Stimulated activated naive CD8-positive, alpha-beta T cell treated with anti-CD3 and anti-CD28 coated beads, Interleukin-15, Interleukin-2, amounts not matched to agents 100 ng/mL and 50 ng/mL, for 24 hours (primary cell): ENCODE measurements around the gene HOXD13.

ENCODE experiments used
- H3K27ac Mint-ChIP-seq: one replicate; pipeline ENCODE4 v1.8.0; 2021; ENCODE audit warnings: mild to moderate bottlenecking, mixed read lengths
- H3K27me3 Mint-ChIP-seq: one replicate; pipeline ENCODE4 v1.8.0; 2021; ENCODE audit warnings: mixed read lengths
- H3K36me3 Mint-ChIP-seq: one replicate; pipeline ENCODE4 v1.8.0; 2021; ENCODE audit warnings: low read depth, mixed read lengths
- H3K4me1 Mint-ChIP-seq: one replicate; pipeline ENCODE4 v1.8.0; 2021; ENCODE audit warnings: low read depth, mixed read lengths
- H3K4me3 Mint-ChIP-seq: one replicate; pipeline ENCODE4 v1.8.0; 2021; ENCODE audit warnings: mild to moderate bottlenecking, mixed read lengths
- H3K9me3 Mint-ChIP-seq: one replicate; pipeline ENCODE4 v1.8.0; 2021; ENCODE audit warnings: mixed read lengths

HOXD13 gene

GRCh38 chr2:176085861-176086771 is 6.4 kb upstream of the HOXD13 start:
- Mint-ChIP-seq H3K4me3 (no peak overlapping the region), H3K27ac (no peak overlapping the region), H3K36me3 (peaks cover 20% of the 10 kb centered on the region), H3K9me3 (peaks cover 6% of the 10 kb centered on the region), H3K4me1 (peaks cover 9% of the 10 kb centered on the region), H3K27me3 (peaks cover 91% of the 10 kb centered on the region)

- peaks cover 4% of the 10 kb centered on the region for H3K9me3 Mint-ChIP-seq
- H3K27ac Mint-ChIP-seq: no peak overlapping the region
- no peak overlapping the region for H3K4me3 Mint-ChIP-seq
- H3K36me3 Mint-ChIP-seq: peaks cover 14% of the 10 kb centered on the region
- peaks cover 12% of the 10 kb centered on the region for H3K4me1 Mint-ChIP-seq
- H3K27me3 Mint-ChIP-seq: peaks cover 93% of the 10 kb centered on the region
These were observed 5.0 kb upstream of the HOXD13 start for GRCh38 chr2:176087330-176088047.

- peaks cover 12% of the 10 kb centered on the region for H3K4me1 Mint-ChIP-seq
- H3K27me3 Mint-ChIP-seq: peaks cover 87% of the 10 kb centered on the region
- peaks cover 10% of the 10 kb centered on the region for H3K36me3 Mint-ChIP-seq
- peaks cover 4% of the 10 kb centered on the region for H3K9me3 Mint-ChIP-seq
- no peak overlapping the region for H3K27ac Mint-ChIP-seq
- peak overlapping the region; percentile 57 for H3K4me3 Mint-ChIP-seq
These were observed 4.2 kb upstream of the HOXD13 start for GRCh38 chr2:176088048-176088936.

GRCh38 chr2:176088937-176089842 is 3.3 kb upstream of the HOXD13 start:
- Mint-ChIP-seq H3K36me3 (peaks cover 10% of the 10 kb centered on the region), H3K9me3 (peaks cover 4% of the 10 kb centered on the region), H3K4me3 (no peak overlapping the region), H3K4me1 (peaks cover 19% of the 10 kb centered on the region), H3K27ac (no peak overlapping the region), H3K27me3 (peaks cover 87% of the 10 kb centered on the region)

- H3K36me3 Mint-ChIP-seq: peaks cover 4% of the 10 kb centered on the region
- no peak overlapping the region for H3K27ac Mint-ChIP-seq
- H3K4me3 Mint-ChIP-seq: no peak overlapping the region
- H3K4me1 Mint-ChIP-seq: peaks cover 19% of the 10 kb centered on the region
- peaks cover 4% of the 10 kb centered on the region for H3K9me3 Mint-ChIP-seq
- peaks cover 87% of the 10 kb centered on the region for H3K27me3 Mint-ChIP-seq
These were observed 2.6 kb upstream of the HOXD13 start for GRCh38 chr2:176089843-176090395.

- Mint-ChIP-seq H3K27me3 (peaks cover 87% of the 10 kb centered on the region), H3K9me3 (peaks cover 4% of the 10 kb centered on the region), H3K4me1 (peaks cover 19% of the 10 kb centered on the region), H3K4me3 (no peak overlapping the region), H3K27ac (no peak overlapping the region), H3K36me3 (peaks cover 4% of the 10 kb centered on the region)
These were observed 1.7 kb upstream of the HOXD13 start for GRCh38 chr2:176090862-176091261.

GRCh38 chr2:176091329-176092258 is 927 bp upstream of the HOXD13 start:
- Mint-ChIP-seq H3K9me3 (peaks cover 4% of the 10 kb centered on the region), H3K4me3 (no peak overlapping the region), H3K27me3 (peaks cover 90% of the 10 kb centered on the region)

GRCh38 chr2:176093145-176093897 is 800 bp downstream of the HOXD13 start:
- peaks cover 37% of the 10 kb centered on the region for H3K4me1 Mint-ChIP-seq
- peak overlapping the region; percentile 36 for H3K27ac Mint-ChIP-seq
- H3K4me3 Mint-ChIP-seq: peak overlapping the region; percentile 43

More at GRCh38 chr2:176091329-176092258, 927 bp upstream of the HOXD13 start:
- Mint-ChIP-seq H3K36me3 (peaks cover 4% of the 10 kb centered on the region), H3K27ac (peak overlapping the region; percentile 63), H3K4me1 (peaks cover 23% of the 10 kb centered on the region)

GRCh38 chr2:176093898-176094249 is 1.4 kb downstream of the HOXD13 start:
- Mint-ChIP-seq H3K27ac (peak overlapping the region; percentile 36), H3K36me3 (peaks cover 4% of the 10 kb centered on the region), H3K4me1 (peaks cover 37% of the 10 kb centered on the region), H3K9me3 (no peaks in the 10 kb centered on the region), H3K27me3 (peaks cover 90% of the 10 kb centered on the region), H3K4me3 (peak overlapping the region; percentile 32)

More at GRCh38 chr2:176093145-176093897, 800 bp downstream of the HOXD13 start:
- peaks cover 4% of the 10 kb centered on the region for H3K36me3 Mint-ChIP-seq
- no peaks in the 10 kb centered on the region for H3K9me3 Mint-ChIP-seq
- H3K27me3 Mint-ChIP-seq: peaks cover 90% of the 10 kb centered on the region

- H3K4me3 Mint-ChIP-seq: no peak overlapping the region
- H3K27me3 Mint-ChIP-seq: peaks cover 90% of the 10 kb centered on the region
- no peaks in the 10 kb centered on the region for H3K9me3 Mint-ChIP-seq
- peaks cover 37% of the 10 kb centered on the region for H3K4me1 Mint-ChIP-seq
- H3K36me3 Mint-ChIP-seq: peaks cover 4% of the 10 kb centered on the region
- H3K27ac Mint-ChIP-seq: no peak overlapping the region
These were observed 1.8 kb downstream of the HOXD13 start for GRCh38 chr2:176094349-176094748.

- Mint-ChIP-seq H3K36me3 (peaks cover 4% of the 10 kb centered on the region), H3K27me3 (peaks cover 87% of the 10 kb centered on the region), H3K27ac (no peak overlapping the region), H3K9me3 (no peaks in the 10 kb centered on the region), H3K4me3 (no peak overlapping the region), H3K4me1 (peaks cover 37% of the 10 kb centered on the region)
These were observed 2.9 kb downstream of the HOXD13 start for GRCh38 chr2:176095421-176095820.

GRCh38 chr2:176096243-176096985 is 3.9 kb downstream of the HOXD13 start:
- peaks cover 87% of the 10 kb centered on the region for H3K27me3 Mint-ChIP-seq
- peak overlapping the region; percentile 74 for H3K4me3 Mint-ChIP-seq
- peaks cover 37% of the 10 kb centered on the region for H3K4me1 Mint-ChIP-seq
- H3K27ac Mint-ChIP-seq: no peak overlapping the region
- no peaks in the 10 kb centered on the region for H3K9me3 Mint-ChIP-seq
- peaks cover 4% of the 10 kb centered on the region for H3K36me3 Mint-ChIP-seq
